ENCODE data around the gene ENTREP1. TPM values are rescaled to one million over a fixed set of nuclear protein-coding genes. Genes with fewer than 3 reads are reported as not detected.

ENTREP1 gene
- total and polyA plus RNA-seq, 2 donors (not counting 1 experiment from before 2014, with no cell fraction given) = 0.06 TPM; not detected in 1

- DNase-seq (ENCODE audit: low read depth in 2 of 2) = no peak
- TF ChIP-seq, protein P1, sequence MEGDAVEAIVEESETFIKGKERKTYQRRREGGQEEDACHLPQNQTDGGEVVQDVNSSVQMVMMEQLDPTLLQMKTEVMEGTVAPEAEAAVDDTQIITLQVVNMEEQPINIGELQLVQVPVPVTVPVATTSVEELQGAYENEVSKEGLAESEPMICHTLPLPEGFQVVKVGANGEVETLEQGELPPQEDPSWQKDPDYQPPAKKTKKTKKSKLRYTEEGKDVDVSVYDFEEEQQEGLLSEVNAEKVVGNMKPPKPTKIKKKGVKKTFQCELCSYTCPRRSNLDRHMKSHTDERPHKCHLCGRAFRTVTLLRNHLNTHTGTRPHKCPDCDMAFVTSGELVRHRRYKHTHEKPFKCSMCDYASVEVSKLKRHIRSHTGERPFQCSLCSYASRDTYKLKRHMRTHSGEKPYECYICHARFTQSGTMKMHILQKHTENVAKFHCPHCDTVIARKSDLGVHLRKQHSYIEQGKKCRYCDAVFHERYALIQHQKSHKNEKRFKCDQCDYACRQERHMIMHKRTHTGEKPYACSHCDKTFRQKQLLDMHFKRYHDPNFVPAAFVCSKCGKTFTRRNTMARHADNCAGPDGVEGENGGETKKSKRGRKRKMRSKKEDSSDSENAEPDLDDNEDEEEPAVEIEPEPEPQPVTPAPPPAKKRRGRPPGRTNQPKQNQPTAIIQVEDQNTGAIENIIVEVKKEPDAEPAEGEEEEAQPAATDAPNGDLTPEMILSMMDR (conservative IDR thresholded peaks at IDR 0.05 in 1 of 2, IDR thresholded peaks at IDR 0.05 in 1 of 2; ENCODE audit: low read depth in 1 of 2, low read length in 2 of 2) = no peak
- no peak for TF ChIP-seq EZH2 (IDR thresholded peaks at IDR 0.05; ENCODE audit: low read length, missing control alignments)
- H3K36me3 ChIP-seq (ENCODE audit: control insufficient read depth, insufficient read depth, low read length) = no peaks in the 10 kb centered on the region
- H3K27ac ChIP-seq (ENCODE audit: insufficient read depth, low read length) = no peak overlapping the region
- no peak overlapping the region for H3K9ac ChIP-seq (ENCODE audit: insufficient read depth, low read length)
- no peaks in the 10 kb centered on the region for H3K79me2 ChIP-seq (ENCODE audit: control insufficient read depth, insufficient read depth, low read length)
- H3K9me3 ChIP-seq (ENCODE audit: control insufficient read depth, insufficient read depth, low read depth, low read length) = no peaks in the 10 kb centered on the region
- H3K4me1 ChIP-seq (ENCODE audit: control insufficient read depth, extremely low read depth, insufficient read depth, low read length) = no peaks in the 10 kb centered on the region
- peaks cover under 1% of the 10 kb centered on the region for H3K27me3 ChIP-seq (ENCODE audit: control insufficient read depth, insufficient read depth, low read length)
- H3K4me2 ChIP-seq (ENCODE audit: extremely low read depth, insufficient read depth, low read length) = no peak overlapping the region
- H3K4me3 ChIP-seq (replicated peaks in 1 of 4; ENCODE audit: control extremely low read depth in 1 of 4, insufficient read depth in 1 of 4, low read depth in 3 of 4, low read length in 4 of 4) = no peak overlapping the region
- no peaks in the 10 kb centered on the region for H4K20me1 ChIP-seq (ENCODE audit: control insufficient read depth, extremely low read depth, insufficient read depth, low read length)
- no peak overlapping the region for H2AFZ ChIP-seq (ENCODE audit: low read length)
These were observed 32.9 kb upstream of the ENTREP1 start for GRCh38 chr9:69292078-69292477.

- H2AFZ ChIP-seq (ENCODE audit: low read length) = no peak overlapping the region
- DNase-seq (ENCODE audit: low read depth in 2 of 2) = no peak
- no peaks in the 10 kb centered on the region for H4K20me1 ChIP-seq (ENCODE audit: control insufficient read depth, extremely low read depth, insufficient read depth, low read length)
- H3K27me3 ChIP-seq (ENCODE audit: control insufficient read depth, insufficient read depth, low read length) = peaks cover 2% of the 10 kb centered on the region
- H3K27ac ChIP-seq (ENCODE audit: insufficient read depth, low read length) = no peak overlapping the region
- H3K4me3 ChIP-seq (replicated peaks in 1 of 4; ENCODE audit: control extremely low read depth in 1 of 4, insufficient read depth in 1 of 4, low read depth in 3 of 4, low read length in 4 of 4) = no peak overlapping the region
- no peaks in the 10 kb centered on the region for H3K4me1 ChIP-seq (ENCODE audit: control insufficient read depth, extremely low read depth, insufficient read depth, low read length)
- H3K9ac ChIP-seq (ENCODE audit: insufficient read depth, low read length) = no peak overlapping the region
- H3K36me3 ChIP-seq (ENCODE audit: control insufficient read depth, insufficient read depth, low read length) = no peaks in the 10 kb centered on the region
- TF ChIP-seq EZH2 (IDR thresholded peaks at IDR 0.05; ENCODE audit: low read length, missing control alignments) = no peak
- TF ChIP-seq, protein P1 (conservative IDR thresholded peaks at IDR 0.05 in 1 of 2, IDR thresholded peaks at IDR 0.05 in 1 of 2; ENCODE audit: low read depth in 1 of 2, low read length in 2 of 2) = no peak
- H3K9me3 ChIP-seq (ENCODE audit: control insufficient read depth, insufficient read depth, low read depth, low read length) = no peaks in the 10 kb centered on the region
- H3K4me2 ChIP-seq (ENCODE audit: extremely low read depth, insufficient read depth, low read length) = no peak overlapping the region
- H3K79me2 ChIP-seq (ENCODE audit: control insufficient read depth, insufficient read depth, low read length) = no peaks in the 10 kb centered on the region
These were observed 31.9 kb upstream of the ENTREP1 start for GRCh38 chr9:69293156-69293555.

- no peak overlapping the region for H3K9ac ChIP-seq (ENCODE audit: insufficient read depth, low read length)
- H3K9me3 ChIP-seq (ENCODE audit: control insufficient read depth, insufficient read depth, low read depth, low read length) = no peaks in the 10 kb centered on the region
- no peaks in the 10 kb centered on the region for H4K20me1 ChIP-seq (ENCODE audit: control insufficient read depth, extremely low read depth, insufficient read depth, low read length)
- peaks cover 2% of the 10 kb centered on the region for H3K27me3 ChIP-seq (ENCODE audit: control insufficient read depth, insufficient read depth, low read length)
- H3K36me3 ChIP-seq (ENCODE audit: control insufficient read depth, insufficient read depth, low read length) = no peaks in the 10 kb centered on the region
- H2AFZ ChIP-seq (ENCODE audit: low read length) = no peak overlapping the region
- no peak for TF ChIP-seq EZH2 (IDR thresholded peaks at IDR 0.05; ENCODE audit: low read length, missing control alignments)
- TF ChIP-seq, protein P1 (conservative IDR thresholded peaks at IDR 0.05 in 1 of 2, IDR thresholded peaks at IDR 0.05 in 1 of 2; ENCODE audit: low read depth in 1 of 2, low read length in 2 of 2) = no peak
- no peak overlapping the region for H3K4me3 ChIP-seq (replicated peaks in 1 of 4; ENCODE audit: control extremely low read depth in 1 of 4, insufficient read depth in 1 of 4, low read depth in 3 of 4, low read length in 4 of 4)
- H3K79me2 ChIP-seq (ENCODE audit: control insufficient read depth, insufficient read depth, low read length) = no peaks in the 10 kb centered on the region
- no peaks in the 10 kb centered on the region for H3K4me1 ChIP-seq (ENCODE audit: control insufficient read depth, extremely low read depth, insufficient read depth, low read length)
- no peak for DNase-seq (ENCODE audit: low read depth in 2 of 2)
- no peak overlapping the region for H3K4me2 ChIP-seq (ENCODE audit: extremely low read depth, insufficient read depth, low read length)
- H3K27ac ChIP-seq (ENCODE audit: insufficient read depth, low read length) = no peak overlapping the region
These were observed 29.0 kb upstream of the ENTREP1 start for GRCh38 chr9:69295872-69296552.

All from fibroblast of lung (primary cell).